ENCODE results near the gene DDX6. TPM values are rescaled to one million over a fixed set of nuclear protein-coding genes. Genes with fewer than 3 reads are reported as not detected.

Gene DDX6
- total and polyA plus RNA-seq, 9 of the 15 experiments (the other 6 are each of a cell fraction or from before 2014, with no cell fraction given), result 10.0 to 102 (median 58.2) TPM

GRCh38 chr11:118715837-118716260 is 75.1 kb downstream of the DDX6 start (continued):
- TF ChIP-seq PKNOX1 (IDR thresholded peaks at IDR 0.05), result peak; percentile 63
- no peak for TF ChIP-seq PHF8 (IDR thresholded peaks at IDR 0.05; ENCODE audit: borderline replicate concordance, low read length)
- TF ChIP-seq CLOCK (CRISPR knock-in tag; IDR thresholded peaks at IDR 0.05; ENCODE audit: borderline replicate concordance), result no peak
- no peak for TF ChIP-seq KHSRP (IDR thresholded peaks at IDR 0.05)
- no peak for TF ChIP-seq MCM5 (IDR thresholded peaks at IDR 0.05; ENCODE audit: low read depth)
- no peak for TF ChIP-seq SAFB2 (IDR thresholded peaks at IDR 0.05; ENCODE audit: borderline replicate concordance, low read depth, low read length, severe bottlenecking)
- TF ChIP-seq, protein P1, sequence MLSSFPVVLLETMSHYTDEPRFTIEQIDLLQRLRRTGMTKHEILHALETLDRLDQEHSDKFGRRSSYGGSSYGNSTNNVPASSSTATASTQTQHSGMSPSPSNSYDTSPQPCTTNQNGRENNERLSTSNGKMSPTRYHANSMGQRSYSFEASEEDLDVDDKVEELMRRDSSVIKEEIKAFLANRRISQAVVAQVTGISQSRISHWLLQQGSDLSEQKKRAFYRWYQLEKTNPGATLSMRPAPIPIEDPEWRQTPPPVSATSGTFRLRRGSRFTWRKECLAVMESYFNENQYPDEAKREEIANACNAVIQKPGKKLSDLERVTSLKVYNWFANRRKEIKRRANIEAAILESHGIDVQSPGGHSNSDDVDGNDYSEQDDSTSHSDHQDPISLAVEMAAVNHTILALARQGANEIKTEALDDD (IDR thresholded peaks at IDR 0.05), result peak; percentile 75; the same call in 1 of the 2 replicates
- no peak for TF ChIP-seq GMEB1 (CRISPR knock-in tag; IDR thresholded peaks at IDR 0.05)
- TF ChIP-seq ZNF778 (CRISPR knock-in tag; IDR thresholded peaks at IDR 0.05), result no peak
- TF ChIP-seq, protein P2, sequence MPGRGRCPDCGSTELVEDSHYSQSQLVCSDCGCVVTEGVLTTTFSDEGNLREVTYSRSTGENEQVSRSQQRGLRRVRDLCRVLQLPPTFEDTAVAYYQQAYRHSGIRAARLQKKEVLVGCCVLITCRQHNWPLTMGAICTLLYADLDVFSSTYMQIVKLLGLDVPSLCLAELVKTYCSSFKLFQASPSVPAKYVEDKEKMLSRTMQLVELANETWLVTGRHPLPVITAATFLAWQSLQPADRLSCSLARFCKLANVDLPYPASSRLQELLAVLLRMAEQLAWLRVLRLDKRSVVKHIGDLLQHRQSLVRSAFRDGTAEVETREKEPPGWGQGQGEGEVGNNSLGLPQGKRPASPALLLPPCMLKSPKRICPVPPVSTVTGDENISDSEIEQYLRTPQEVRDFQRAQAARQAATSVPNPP (IDR thresholded peaks at IDR 0.05; ENCODE audit: borderline replicate concordance, insufficient read depth, insufficient read length), result no peak
- no peak for TF ChIP-seq ZNF224 (CRISPR knock-in tag; IDR thresholded peaks at IDR 0.05)
- TF ChIP-seq KLF10 (CRISPR knock-in tag; IDR thresholded peaks at IDR 0.05), result no peak
- TF ChIP-seq CCNT2 (IDR thresholded peaks at IDR 0.05; ENCODE audit: borderline replicate concordance, extremely low read depth, insufficient read length, low read depth, low read length), result peak; percentile 58
- TF ChIP-seq ZFP1 (CRISPR knock-in tag; IDR thresholded peaks at IDR 0.05), result no peak
- no peak for TF ChIP-seq ZNF584 (CRISPR knock-in tag; IDR thresholded peaks at IDR 0.05; ENCODE audit: low read depth)
- peak; percentile 71; the same call in 1 of the 2 replicates for TF ChIP-seq BHLHE40 (IDR thresholded peaks at IDR 0.05; ENCODE audit: low read length)
- no peak for TF ChIP-seq IRF1 (CRISPR knock-in tag; IDR thresholded peaks at IDR 0.05; ENCODE audit: borderline replicate concordance)
- no peak for TF ChIP-seq TRIM28 (IDR thresholded peaks at IDR 0.05)
- peak; percentile 43; the same call in 1 of the 2 replicates for TF ChIP-seq MYNN (IDR thresholded peaks at IDR 0.05)
- TF ChIP-seq MYNN (CRISPR knock-in tag; IDR thresholded peaks at IDR 0.05), result no peak

All from K562 (cell line).